Keratinocyte (primary cell): ENCODE data around the gene PCK2. TPM values are rescaled to one million over a fixed set of nuclear protein-coding genes. Genes with fewer than 3 reads are reported as not detected.

Source experiments
- DNase-seq: peaks from one replicate; pipeline ENCODE4 v3.0.0-alpha.2; 2011; ENCODE audit warnings: low read depth, missing footprints, low spot score
- FAIRE-seq: peaks from 2 replicates; lab custom pipeline; 2011; peaks lifted over from hg19 to GRCh38; lab: Jason Lieb, UNC
- H2AFZ ChIP-seq: 2 replicates; pipeline ENCODE4 v1.6.0; 2012; ENCODE audit warnings: low read length, control low read depth, inconsistent platforms; ENCODE audit not compliant: control insufficient read depth
- H3K27ac ChIP-seq: 2 replicates; pipeline ENCODE4 v1.5.1; 2011; ENCODE audit warnings: low read length; ENCODE audit not compliant: control insufficient read depth, insufficient read depth
- H3K27me3 ChIP-seq: 3 replicates; pipeline ENCODE4 v1.6.0; 2011; ENCODE audit warnings: low read length; ENCODE audit not compliant: control insufficient read depth, insufficient read depth; ENCODE audit errors: extremely low read depth
- H3K36me3 ChIP-seq, 2 experiments: 2 replicates in 1 of 2; 3 replicates in 1 of 2; pipeline ENCODE4 v1.5.1; 2011; ENCODE audit warnings: low read length in 2 of 2, mild to moderate bottlenecking in 1 of 2; ENCODE audit not compliant: control insufficient read depth in 2 of 2, insufficient read depth in 2 of 2; ENCODE audit errors: extremely low read depth in 1 of 2
- H3K4me1 ChIP-seq: 3 replicates; pipeline ENCODE4 v1.5.1; 2011; ENCODE audit warnings: low read length; ENCODE audit not compliant: control insufficient read depth, insufficient read depth; ENCODE audit errors: extremely low read depth
- H3K4me2 ChIP-seq: 3 replicates; pipeline ENCODE4 v1.6.0; 2011; ENCODE audit warnings: low read depth, low read length; ENCODE audit not compliant: control insufficient read depth, insufficient read depth; ENCODE audit errors: extremely low read depth
- H3K4me3 ChIP-seq, 3 experiments: fragments of 200-600 bp in 1 of 3; sonication (generic) in 1 of 3; 2 replicates in 2 of 3; 3 replicates in 1 of 3; pipeline ENCODE4 v1.5.1; 2011 to 2016; ENCODE audit warnings: low read length in 3 of 3, mild to moderate bottlenecking in 3 of 3, control low read depth in 2 of 3, inconsistent platforms in 1 of 3, low read depth in 1 of 3, mixed read lengths in 1 of 3, mixed run types in 1 of 3, moderate library complexity in 1 of 3; ENCODE audit not compliant: control insufficient read depth in 2 of 3, insufficient read depth in 2 of 3; ENCODE audit errors: extremely low read depth in 1 of 3
- H3K79me2 ChIP-seq: 2 replicates; pipeline ENCODE4 v1.6.0; 2012; ENCODE audit warnings: low read length; ENCODE audit not compliant: control insufficient read depth, insufficient read depth
- H3K9ac ChIP-seq: 3 replicates; pipeline ENCODE4 v1.6.0; 2011; ENCODE audit warnings: low read length; ENCODE audit not compliant: control insufficient read depth, insufficient read depth; ENCODE audit errors: extremely low read depth
- H3K9me1 ChIP-seq: 3 replicates; pipeline ENCODE4 v1.6.0; 2011; ENCODE audit warnings: low read length; ENCODE audit not compliant: control insufficient read depth, insufficient read depth; ENCODE audit errors: extremely low read depth
- H3K9me3 ChIP-seq: 2 replicates; pipeline ENCODE4 v1.5.1; 2012; ENCODE audit warnings: low read depth, low read length; ENCODE audit not compliant: control insufficient read depth
- H4K20me1 ChIP-seq: 3 replicates; pipeline ENCODE4 v1.6.0; 2011; ENCODE audit warnings: low read length; ENCODE audit not compliant: control insufficient read depth, insufficient read depth; ENCODE audit errors: extremely low read depth
- EZH2 ChIP-seq: IDR thresholded peaks from one replicate; pipeline ENCODE4 v1.6.1; 2012; ENCODE audit warnings: inconsistent platforms, mild to moderate bottlenecking, low read length, moderate library complexity
- dilution Hi-C: fragments of 300-500 bp; cut with MboI; formaldehyde crosslinking; loops from one replicate; pipeline ENCODE4 v1.7.0; 2020; ENCODE audit warnings: low sequenced_read_pairs; ENCODE audit not compliant: extremely low pct_ligation_motif_present
- polyA plus RNA-seq, 5 experiments: library from polyadenylated mRNA; depleted of rRNA in 3 of 5; stranded (reverse) in 3 of 5; stranded (forward) in 1 of 5; unstranded in 1 of 5; fragments of >200 nt; gene quantifications; 1 replicate in 1 of 5; 2 replicates in 3 of 5; 3 replicates in 1 of 5; pipeline versions ENCODE4 v1.2.1 to v1.2.3, GENCODE V29; 2011 to 2012; ENCODE audit warnings: missing spikeins in 2 of 5, low read depth in 1 of 5, low replicate concordance in 1 of 5
- TF ChIP-seq, protein P1 (sequence below), 3 experiments: IDR thresholded peaks in 1 of 3; conservative IDR thresholded peaks in 1 of 3; optimal IDR thresholded peaks in 1 of 3; 2 replicates in 2 of 3; 3 replicates in 1 of 3; pipeline versions ENCODE3 to v1.5.1; 2011; ENCODE audit warnings: low read length in 3 of 3, mild to moderate bottlenecking in 3 of 3, moderate library complexity in 2 of 3, control low read depth in 1 of 3, inconsistent platforms in 1 of 3; ENCODE audit not compliant: insufficient read depth in 2 of 3; ENCODE audit errors: extremely low read depth in 1 of 3

PCK2 gene
- polyA plus RNA-seq, 1 donor (not counting 4 experiments of a cell fraction or from before 2014, with no cell fraction given), result 16.6 TPM

GRCh38 chr14:24092110-24092504 is 2.0 kb upstream of the PCK2 start:
- Histone ChIP-seq H3K9me3 (no peaks in the 10 kb centered on the region), H4K20me1 (no peaks in the 10 kb centered on the region), H3K4me3 (no peak overlapping the region), H3K36me3 (peaks cover 0 to 9% of the 10 kb centered on the region in 2 experiments), H3K27ac (no peak overlapping the region), H3K79me2 (peaks cover 2% of the 10 kb centered on the region), H3K9me1 (no peaks in the 10 kb centered on the region), H3K4me2 (no peak overlapping the region), H2AFZ (no peak overlapping the region), H3K4me1 (peaks cover 17% of the 10 kb centered on the region), H3K9ac (no peak overlapping the region), H3K27me3 (no peaks in the 10 kb centered on the region)
- dilution Hi-C loops, result no loop called here
- FAIRE-seq (no peak), DNase-seq (no peak)
- TF ChIP-seq EZH2, result no peak
- TF ChIP-seq, protein P1, sequence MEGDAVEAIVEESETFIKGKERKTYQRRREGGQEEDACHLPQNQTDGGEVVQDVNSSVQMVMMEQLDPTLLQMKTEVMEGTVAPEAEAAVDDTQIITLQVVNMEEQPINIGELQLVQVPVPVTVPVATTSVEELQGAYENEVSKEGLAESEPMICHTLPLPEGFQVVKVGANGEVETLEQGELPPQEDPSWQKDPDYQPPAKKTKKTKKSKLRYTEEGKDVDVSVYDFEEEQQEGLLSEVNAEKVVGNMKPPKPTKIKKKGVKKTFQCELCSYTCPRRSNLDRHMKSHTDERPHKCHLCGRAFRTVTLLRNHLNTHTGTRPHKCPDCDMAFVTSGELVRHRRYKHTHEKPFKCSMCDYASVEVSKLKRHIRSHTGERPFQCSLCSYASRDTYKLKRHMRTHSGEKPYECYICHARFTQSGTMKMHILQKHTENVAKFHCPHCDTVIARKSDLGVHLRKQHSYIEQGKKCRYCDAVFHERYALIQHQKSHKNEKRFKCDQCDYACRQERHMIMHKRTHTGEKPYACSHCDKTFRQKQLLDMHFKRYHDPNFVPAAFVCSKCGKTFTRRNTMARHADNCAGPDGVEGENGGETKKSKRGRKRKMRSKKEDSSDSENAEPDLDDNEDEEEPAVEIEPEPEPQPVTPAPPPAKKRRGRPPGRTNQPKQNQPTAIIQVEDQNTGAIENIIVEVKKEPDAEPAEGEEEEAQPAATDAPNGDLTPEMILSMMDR (optimal IDR thresholded peaks at IDR 0.05 in 1 of 3, IDR thresholded peaks at IDR 0.05 in 1 of 3, conservative IDR thresholded peaks at IDR 0.05 in 1 of 3; ENCODE audit: extremely low read depth in 1 of 3, insufficient read depth in 2 of 3, low read length in 3 of 3), result no peak

GRCh38 chr14:24092505-24093206 is 1.5 kb upstream of the PCK2 start:
- H3K4me2 ChIP-seq, result no peak overlapping the region
- no peak overlapping the region for H2AFZ ChIP-seq
- no peaks in the 10 kb centered on the region for H3K9me3 ChIP-seq
- H3K9ac ChIP-seq, result no peak overlapping the region
- DNase-seq, result no peak
- no peak overlapping the region for H3K4me3 ChIP-seq
- dilution Hi-C loops, result no loop called here
- H3K79me2 ChIP-seq, result peaks cover 2% of the 10 kb centered on the region
- no peak for TF ChIP-seq EZH2
- TF ChIP-seq, protein P1 (optimal IDR thresholded peaks at IDR 0.05 in 1 of 3, IDR thresholded peaks at IDR 0.05 in 1 of 3, conservative IDR thresholded peaks at IDR 0.05 in 1 of 3; ENCODE audit: extremely low read depth in 1 of 3, insufficient read depth in 2 of 3, low read length in 3 of 3), result no peak
- peaks cover 17% of the 10 kb centered on the region for H3K4me1 ChIP-seq
- peaks cover 0 to 9% of the 10 kb centered on the region in 2 experiments for H3K36me3 ChIP-seq
- no peak for FAIRE-seq
- H3K9me1 ChIP-seq, result no peaks in the 10 kb centered on the region
- H4K20me1 ChIP-seq, result no peaks in the 10 kb centered on the region
- no peaks in the 10 kb centered on the region for H3K27me3 ChIP-seq
- no peak overlapping the region for H3K27ac ChIP-seq
